DMS53 (cell line): ENCODE results near the gene ANKH.

Source experiments
- DNase-seq: peaks from one replicate; lab custom pipeline; 2025; lab: John Stamatoyannopoulos, UW

The ANKH gene

DNA sequence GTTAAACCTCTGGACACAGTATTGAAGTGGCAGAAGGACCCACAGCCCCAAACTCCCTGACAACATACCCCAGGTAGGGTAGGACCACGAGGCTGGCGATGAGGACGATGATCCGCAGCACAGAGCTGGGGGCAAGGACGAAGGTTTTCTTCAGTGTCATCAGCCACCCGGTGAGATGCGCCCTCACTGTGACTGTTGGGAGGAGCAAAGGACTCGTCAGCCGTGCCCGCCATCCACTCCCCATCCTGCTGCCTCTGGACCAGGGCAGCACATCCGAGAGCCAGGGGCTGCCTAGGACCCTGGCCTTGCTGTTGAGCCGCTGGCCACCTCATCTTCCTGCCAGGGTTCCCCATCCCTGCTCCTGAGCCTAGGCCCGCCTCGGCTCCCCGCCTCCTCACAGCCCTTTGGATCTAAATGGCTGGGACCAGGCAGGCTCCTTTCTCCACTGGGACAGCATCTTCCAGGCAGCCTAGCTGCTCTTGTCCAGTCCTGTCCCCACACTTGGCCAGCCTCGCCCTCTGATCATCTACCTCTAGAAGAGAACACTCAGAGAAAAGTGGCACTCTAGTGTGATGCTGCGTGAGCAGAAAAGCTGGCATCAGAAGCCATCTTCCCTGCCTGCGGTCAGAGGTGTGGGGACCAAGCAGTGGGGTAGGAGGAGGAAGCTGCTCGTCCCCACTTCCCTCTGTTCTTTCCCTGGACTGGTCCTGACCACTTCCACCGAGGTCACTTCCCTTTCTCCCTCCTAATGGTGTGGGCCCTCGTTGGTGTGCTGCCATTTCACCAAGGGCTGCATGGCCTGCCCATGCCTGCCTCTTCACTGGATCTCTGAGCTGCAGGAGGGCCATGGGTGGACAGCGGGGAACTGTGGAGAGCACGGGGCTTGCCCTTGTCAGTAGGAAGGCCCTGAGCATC, 157.8 kb downstream of the ANKH start:
- DNase-seq = no peak

DNA sequence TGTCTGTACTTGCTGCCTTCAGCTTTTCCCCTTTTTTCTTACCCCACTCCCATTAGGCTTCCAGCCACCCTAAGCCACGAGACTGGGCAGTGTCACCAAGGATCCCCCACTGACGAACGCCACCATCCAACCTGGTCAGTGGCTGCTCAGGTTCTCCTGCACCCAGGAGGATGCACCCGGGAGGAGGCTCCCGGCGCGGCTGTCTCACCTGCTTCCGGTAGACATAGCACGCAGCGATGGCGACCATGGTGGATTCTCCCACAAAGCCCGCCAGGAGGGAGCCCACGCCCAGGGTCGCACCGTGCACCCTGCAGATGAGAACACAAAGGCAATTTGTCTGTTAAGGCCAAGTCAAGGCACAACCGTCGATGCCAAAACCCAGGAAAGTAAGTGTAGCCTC, 158.9 kb downstream of the ANKH start:
- no peak for DNase-seq

DNA sequence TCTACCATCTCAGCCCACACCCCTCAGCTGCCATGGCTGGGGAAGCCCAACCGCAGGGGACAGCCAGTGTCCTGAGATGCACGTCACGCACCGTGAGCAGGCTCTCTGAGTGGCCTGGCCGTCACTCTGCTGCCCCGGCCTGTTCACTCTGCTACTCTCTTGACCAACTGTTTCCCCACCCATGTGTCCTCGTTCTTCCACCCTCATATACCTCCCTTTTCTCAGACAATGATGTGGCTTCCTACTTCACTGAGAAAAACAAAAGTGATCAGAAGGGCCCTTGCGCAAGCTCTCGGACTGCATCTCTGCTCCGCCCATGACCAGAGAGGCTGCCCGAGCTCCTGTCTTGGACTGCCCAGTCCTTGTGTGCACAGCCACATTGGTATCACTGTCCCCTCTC, 159.4 kb downstream of the ANKH start:
- DNase-seq = no peak

- DNase-seq = no peak
Observed at GRCh38 chr5:14710313-14710994, 161.1 kb downstream of the ANKH start.

DNA sequence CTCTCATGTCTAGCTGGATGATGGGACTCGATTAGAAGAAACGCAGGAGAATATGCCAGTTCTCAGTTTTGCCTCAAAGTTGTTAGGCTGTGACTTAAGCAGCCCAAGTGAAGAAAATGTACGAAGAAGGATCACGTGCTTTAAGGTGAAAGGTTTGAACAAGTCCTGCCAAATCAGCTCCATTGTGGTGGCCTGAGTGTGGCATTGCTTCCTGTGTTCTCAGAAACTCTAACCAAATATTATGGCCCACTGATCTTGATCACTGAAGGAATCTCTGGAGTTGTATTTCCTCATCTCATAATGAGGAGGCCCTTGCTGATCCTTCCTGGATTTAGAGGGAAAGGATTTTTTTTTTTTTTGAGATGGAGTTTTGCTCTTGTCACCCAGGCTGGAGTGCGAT, 163.0 kb downstream of the ANKH start:
- DNase-seq = no peak

GRCh38 chr5:14707811-14708390, 163.7 kb downstream of the ANKH start:
- DNase-seq = no peak

DNA sequence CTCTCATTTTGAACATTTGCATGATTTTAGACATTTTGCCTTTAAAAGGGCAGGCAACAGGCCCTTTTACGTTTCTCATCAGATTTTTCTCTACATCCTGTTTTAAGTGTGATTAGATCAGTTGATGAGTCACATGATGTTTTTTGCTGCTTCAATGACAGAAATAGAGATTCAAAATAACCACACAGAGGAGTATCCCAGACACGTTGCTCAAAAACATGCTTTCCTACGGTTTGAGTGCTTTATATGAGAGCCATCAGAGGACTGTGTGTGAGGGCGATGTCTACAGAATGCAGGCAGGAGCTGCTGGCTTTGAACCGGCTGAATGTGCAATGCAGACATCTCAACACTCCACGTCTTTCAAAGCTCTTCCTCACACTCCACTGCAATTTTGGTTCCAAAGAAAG, 165.0 kb downstream of the ANKH start:
- DNase-seq = no peak

DNA sequence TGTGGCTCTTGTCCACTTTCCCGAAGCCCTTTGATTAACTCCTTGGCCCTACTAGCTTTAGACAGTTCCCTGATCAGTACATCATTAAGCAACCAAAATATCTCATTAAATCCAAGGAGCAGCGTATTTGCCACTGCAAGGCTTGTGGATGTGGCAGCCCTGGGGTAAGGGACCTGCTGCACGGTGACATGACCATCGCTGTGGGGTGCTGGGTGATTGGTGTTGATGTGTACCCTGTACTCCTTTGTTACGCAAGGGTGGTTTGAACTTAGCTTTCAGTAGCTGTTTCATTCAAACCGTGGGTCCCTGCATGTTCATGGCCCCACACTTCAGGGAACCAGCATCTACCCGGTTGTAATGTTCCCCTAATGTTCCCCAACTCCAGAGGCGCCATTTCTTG, 166.0 kb downstream of the ANKH start:
- DNase-seq = no peak

DNA sequence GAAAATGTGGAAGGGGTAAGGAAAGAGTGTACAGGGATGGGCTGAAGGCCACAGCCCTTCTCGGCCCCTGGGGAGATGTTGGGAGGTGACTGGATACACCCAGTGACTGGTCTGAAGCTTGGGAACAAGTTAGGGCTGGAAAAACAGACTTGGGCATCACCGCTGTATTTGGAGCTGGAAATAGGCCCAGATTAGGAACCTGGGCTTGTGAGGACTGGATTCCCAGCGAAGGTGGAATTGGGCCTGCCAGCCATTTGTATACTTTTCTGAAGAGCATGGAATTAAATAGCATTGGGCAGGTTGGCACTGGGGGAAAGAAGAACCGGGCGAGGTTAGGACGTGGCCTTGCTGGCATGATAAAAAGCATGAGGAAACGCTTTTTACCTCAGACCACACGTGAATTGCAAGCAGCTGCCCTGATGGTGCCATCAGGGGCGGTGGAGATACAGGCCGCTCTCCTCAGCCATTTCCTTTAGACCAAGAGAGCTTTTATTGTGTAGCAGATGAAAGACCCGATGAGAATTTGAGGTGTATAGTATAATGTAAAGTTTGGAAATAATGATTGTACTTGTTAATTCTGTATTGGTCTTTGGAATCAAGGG, 169.2 kb downstream of the ANKH start:
- DNase-seq = no peak

GRCh38 chr5:14701556-14701955, 170.0 kb downstream of the ANKH start:
- DNase-seq = no peak

DNA sequence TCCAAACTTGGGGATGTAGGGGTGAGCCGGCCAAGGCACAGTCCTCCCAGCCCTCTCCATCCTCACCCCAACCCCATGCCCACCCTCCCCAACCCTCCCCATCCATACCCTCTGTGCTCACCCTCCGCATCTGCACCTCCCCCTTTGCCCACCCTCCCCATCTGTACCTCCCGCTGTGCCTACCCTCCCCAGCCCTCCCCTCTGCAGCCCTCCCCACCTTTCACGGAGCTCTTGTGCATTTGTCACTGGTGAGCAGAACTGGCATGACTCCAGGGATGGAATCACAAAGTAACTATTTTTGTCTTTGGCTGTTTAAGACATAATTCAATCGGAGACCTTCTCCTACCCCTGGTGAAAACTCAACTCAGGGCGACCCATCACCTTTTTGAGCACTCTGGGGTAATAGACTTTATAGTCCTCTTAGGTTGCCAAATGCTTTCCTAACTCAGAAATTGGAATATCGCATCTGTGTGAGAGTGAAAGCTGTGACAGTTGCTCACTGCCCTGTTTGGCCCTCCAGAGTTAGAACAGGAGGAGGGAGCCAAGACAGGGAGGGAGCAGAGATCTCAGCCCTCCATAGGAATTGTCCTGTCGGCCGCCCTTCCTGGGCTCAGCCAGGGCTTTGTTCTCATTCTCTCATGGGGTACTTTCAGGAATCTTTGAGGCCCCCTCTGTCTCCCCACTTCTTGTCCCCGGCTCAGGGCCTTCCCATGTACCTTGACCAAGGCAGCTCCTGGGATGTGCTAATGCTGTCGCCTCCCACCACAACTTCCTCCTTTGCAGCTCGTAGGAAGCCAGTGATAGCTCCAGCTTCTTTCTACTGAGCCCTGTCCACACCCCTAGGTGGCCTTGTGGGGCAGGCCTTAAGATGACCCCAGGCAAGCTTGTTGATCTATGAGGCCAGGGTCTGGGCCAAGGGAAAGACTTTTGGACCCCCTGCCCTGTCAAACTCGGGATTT, 170.8 kb downstream of the ANKH start:
- DNase-seq = no peak

- no peak for DNase-seq
Observed at GRCh38 chr5:14699807-14700400, 171.7 kb downstream of the ANKH start.

DNA sequence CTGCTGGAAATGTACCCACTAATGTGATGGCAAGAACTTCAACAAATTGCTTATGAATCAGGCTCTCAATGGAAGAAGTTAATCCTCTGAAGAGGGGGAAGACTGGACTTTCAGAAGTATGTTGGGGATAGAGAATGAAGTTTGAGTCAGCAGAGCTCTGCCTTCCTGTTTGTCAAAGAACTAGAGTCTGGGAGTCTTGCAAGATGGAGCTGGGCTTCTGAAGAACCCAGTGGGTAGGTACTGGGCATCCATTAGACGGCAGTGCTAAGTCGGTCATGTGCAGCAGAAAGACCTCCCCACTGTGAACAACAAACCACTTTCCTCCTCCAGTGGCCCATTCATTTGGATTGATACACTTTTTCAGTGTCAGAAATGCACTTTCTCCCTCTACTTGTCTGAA, 172.4 kb downstream of the ANKH start:
- no peak for DNase-seq

GRCh38 chr5:14698495-14698894, 173.1 kb downstream of the ANKH start:
- no peak for DNase-seq

GRCh38 chr5:14696851-14697250, 174.7 kb downstream of the ANKH start:
- no peak for DNase-seq

DNA sequence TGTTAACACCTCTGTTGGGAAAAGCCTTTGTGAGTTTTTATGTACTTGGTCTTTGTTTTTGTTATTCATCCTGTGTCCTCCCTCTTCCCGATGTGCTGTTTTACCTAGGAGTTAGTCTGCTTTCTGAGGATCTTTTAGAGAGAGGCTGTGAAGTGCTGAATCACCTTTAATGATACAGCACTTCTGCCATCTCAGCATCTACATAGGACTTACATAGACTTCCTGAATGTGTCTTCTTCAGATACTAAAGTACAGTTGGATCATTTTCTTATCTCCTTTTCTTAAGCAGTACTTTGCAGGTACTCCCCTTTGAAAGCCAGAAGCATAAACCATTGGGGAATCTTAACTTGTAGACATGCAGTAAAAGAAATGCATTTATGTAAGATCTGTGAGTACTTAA, 175.5 kb downstream of the ANKH start:
- no peak for DNase-seq

DNA sequence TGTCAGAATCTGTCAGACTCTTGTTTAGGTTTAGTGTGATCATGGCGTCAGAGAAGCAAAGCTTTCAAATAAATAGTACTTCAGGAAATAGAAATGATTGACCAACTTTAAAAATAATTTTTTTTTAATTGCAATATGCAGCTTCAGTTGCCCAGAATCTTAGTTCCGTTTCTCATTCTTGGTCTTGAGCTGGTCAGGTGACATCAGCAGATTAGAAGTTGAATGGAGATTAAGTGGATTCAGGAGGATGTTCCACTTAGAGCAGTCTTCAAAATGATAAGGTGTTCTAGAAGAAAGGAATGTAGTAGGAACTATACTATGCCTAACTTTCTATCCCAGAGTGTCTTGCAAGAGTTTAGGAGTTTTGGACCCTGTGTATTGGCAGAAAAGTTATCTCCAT, 176.4 kb downstream of the ANKH start:
- no peak for DNase-seq

DNA sequence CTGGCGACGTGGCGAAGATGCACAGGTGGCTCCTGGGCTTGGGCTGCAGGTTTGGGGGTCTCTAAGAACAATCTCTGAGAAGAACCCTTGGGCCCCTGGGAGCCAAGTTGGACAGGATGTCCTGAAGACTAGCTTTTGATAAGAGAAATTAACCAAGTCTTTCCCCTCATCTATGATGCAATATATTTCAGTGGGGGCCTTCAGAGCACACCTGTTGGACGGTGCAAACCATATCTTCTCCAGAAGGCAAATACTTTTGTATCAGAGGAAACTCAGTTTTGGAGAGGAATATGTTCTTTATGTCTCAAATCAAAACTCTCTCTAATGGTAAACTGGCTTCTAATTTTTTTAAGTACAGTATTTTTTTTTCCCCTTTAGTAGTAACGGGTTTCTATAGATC, 178.5 kb downstream of the ANKH start:
- no peak for DNase-seq

DNA sequence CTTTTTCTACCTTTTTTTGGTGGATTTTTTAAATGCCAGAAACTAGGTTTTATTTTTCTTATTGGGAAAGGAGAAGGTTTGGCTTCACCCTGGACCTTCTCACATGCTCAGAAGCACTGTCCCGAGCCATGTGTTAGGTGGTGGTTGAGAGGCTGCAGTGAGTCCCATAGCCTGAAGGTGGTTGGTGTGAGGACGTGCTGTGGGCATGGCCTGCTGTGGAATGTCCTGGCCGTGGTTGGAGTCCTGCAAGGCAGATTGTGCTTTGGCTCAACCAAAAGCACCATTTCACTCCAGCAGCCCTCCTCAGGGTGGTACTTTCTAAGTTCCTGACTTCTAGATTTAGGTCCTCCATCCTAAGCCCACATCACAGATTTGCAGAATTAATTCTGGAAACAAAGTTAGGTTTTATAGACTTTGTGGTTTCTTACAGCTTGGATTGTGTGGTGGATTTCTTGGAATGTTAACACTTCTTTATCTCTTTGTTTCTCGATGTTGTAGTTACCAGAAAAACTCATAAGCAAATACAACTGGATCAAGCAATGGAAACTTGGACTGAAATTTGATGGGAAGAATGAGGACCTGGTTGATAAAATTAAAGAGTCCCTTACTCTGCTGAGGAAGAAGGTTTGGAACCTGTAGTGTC, 184.4 kb downstream of the ANKH start:
- no peak for DNase-seq

GRCh38 chr5:14686517-14686916, 185.1 kb downstream of the ANKH start:
- no peak for DNase-seq

- DNase-seq = peak; percentile 83
Observed at GRCh38 chr5:14685757-14686156, 185.8 kb downstream of the ANKH start.
